ENCODE measurements around the gene MAN1C1. TPM values are rescaled to one million over a fixed set of nuclear protein-coding genes. Genes with fewer than 3 reads are reported as not detected.

MAN1C1 gene
- total RNA-seq, 1 experiment from 2014 or later: not detected

DNA sequence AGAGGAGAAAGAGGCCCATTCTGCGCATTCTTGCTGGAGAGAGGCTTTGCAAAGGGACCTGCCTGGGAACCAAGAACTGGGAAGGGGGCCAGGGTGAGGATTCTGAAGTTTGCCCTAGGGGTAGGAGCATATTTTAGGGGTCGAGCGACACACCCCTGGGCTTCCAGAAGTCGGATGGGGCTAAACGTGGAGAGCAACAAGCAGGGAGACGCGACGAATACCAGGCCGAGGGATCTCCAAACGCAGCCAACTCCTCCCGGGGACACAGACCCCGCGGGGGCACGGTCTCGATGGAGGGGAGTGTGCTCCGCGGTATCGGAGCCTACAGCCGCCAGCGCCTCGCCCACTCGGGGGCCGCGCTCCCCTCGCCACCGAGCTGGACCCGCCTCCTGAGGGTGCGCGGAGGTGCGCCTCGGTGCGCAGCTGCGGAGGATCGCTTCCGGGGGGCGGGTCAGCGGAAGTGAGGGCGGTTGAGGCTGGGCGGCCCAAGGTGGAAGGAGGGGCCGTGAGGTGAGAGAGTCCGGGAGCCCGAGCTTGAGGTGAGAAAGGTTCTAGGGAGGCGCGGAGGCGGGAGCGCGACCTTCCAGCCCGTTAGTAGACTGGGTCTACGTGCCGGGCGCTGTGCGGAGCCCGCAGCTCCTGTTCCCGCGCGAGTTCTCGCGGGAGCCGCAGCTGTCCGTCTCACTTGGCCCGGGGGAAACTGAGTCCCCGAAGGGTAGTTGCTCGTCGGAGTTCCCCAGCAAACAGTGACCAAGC, 203.1 kb downstream of the MAN1C1 start, which contains the start of gene MTFR1L:
MTFR1L (plus strand) TSS at position 464 of the 756 bp plus-strand sequence. CDS start 3,151 bp downstream, outside the sequence.
- DNase-seq (ENCODE audit: low read depth): peak; percentile 85
- in situ Hi-C loops (cut with HindIII; ENCODE audit: low pct_unique_long_range_greater_than_20kb, low sequenced_read_pairs): no loop called here

DNA sequence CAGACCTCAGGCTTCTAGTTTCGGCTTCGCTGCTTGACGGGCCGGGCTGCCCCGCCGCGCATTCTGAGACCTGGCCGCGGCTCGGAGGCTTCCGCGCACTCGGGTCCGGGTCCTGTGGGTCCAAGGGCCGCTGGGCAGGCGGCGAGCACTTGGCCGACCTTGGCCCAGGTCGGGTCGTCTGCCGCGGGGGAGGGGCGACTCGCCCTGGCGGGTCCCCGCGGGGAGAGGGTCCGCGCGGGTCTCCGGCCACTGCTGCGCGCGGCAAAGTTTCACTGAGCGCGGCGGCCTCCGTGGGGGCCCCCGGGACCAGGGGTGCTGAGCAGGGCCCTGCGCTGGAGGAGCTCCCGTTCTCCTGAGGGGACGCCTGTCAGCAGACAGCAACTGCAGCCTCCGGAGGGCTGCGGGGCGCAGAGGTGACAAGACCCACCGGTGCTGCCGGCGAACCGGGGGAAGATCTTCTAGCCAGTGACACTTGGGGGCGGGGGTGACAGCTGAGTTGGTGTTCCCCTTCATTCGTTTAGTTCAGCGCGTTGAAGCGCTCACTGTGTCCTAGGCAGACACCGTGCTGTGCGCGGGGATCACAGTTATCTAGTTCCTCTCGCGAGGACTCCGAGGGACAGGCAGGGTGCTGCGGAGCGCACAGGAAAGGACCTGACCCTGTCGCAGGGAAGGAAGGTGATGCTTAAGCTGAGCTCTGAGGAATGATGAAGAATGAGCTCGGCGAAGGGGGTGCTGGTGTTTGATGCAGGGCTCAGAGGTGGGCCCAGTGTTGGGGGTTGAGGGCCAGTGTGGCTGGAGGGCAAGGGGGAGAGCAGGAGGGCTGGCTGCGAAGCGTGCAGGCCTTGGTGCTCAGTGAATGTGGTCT, 203.9 kb downstream of the MAN1C1 start:
- in situ Hi-C loops (cut with HindIII; ENCODE audit: low pct_unique_long_range_greater_than_20kb, low sequenced_read_pairs): no loop called here
- DNase-seq (ENCODE audit: low read depth): peak; percentile 46

DNA sequence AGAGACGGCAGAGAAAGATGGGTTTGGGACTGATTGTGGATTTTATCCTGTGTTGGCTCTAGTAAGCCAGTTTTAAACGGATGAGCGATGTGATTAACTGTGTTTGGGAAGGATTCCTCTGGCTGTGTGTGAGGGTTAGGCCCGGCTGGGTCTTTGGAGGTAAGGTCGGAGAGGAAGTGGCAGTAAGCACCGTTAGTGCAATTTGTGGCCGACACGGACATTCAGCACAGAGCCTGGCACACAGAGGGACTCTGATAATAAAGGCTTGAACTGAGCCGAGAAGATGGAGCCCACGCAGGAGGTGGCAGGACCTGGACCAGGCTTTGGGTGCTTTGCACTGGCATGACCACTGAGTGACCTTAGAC, 204.5 kb downstream of the MAN1C1 start:
- no peak for DNase-seq (ENCODE audit: low read depth)
- in situ Hi-C loops (cut with HindIII; ENCODE audit: low pct_unique_long_range_greater_than_20kb, low sequenced_read_pairs): no loop called here

DNA sequence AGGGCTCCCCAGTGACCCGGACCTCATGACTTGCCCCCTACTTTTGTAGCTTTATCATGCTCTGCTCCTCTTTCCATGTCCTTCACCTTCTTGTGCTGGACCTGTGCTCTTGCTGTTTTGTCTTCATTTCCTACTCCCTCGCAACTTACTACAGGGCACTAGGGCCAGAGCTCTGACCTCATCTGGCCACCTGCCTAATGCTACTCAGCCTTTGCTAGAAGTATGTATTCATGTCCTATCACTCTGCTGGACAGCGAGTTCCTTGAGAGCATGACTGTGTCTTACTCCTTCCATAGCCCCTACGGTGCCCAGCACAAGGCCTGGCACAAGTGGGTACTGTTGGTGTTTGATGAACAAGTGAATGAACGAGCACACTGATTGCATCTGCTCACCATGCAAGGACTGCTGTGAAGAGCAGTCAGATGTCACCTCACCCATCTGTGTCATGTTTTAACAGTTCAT, 205.1 kb downstream of the MAN1C1 start:
- peak; percentile 51 for DNase-seq (ENCODE audit: low read depth)
- in situ Hi-C loops (cut with HindIII; ENCODE audit: low pct_unique_long_range_greater_than_20kb, low sequenced_read_pairs): no loop called here

DNA sequence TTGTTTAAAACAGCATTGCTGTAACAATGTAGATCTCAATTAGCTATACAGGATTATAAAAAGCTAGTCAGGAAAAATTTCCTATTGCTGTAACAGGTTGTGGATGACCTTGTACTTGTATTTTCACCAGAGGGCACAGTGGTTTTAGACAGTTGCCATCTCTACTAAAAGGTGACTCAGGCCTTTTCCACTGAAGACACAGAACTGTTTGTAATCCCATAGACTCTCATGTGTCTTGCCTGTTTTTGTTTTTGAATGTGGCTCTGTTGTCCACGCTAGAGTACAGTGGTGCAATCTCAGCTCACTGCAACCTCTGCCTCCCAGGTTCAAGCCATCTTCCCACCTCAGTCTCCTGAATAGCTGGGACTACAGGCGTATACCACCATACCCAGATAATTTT, 209.0 kb downstream of the MAN1C1 start:
- no peak for DNase-seq (ENCODE audit: low read depth)
- in situ Hi-C loops (cut with HindIII; ENCODE audit: low pct_unique_long_range_greater_than_20kb, low sequenced_read_pairs): no loop called here

DNA sequence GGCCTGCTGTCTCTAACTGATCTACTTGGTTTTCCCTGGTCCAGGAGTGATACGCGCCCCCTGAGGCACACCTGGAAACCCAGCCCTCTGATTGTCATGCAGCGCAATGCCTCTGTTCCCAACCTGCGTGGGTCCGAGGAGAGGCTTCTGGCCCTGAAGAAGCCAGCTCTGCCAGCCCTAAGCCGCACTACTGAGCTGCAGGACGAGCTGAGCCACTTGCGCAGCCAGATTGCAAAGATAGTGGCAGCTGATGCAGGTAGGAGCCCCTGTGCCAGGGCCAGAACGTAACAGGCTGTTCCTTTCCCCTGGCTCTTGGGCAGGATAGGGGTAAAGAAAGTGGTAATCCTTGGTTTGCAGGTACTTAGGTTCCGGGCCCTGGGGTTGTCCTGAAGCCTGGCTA, 210.0 kb downstream of the MAN1C1 start:
- in situ Hi-C loops (cut with HindIII; ENCODE audit: low pct_unique_long_range_greater_than_20kb, low sequenced_read_pairs): no loop called here
- DNase-seq (ENCODE audit: low read depth): no peak

DNA sequence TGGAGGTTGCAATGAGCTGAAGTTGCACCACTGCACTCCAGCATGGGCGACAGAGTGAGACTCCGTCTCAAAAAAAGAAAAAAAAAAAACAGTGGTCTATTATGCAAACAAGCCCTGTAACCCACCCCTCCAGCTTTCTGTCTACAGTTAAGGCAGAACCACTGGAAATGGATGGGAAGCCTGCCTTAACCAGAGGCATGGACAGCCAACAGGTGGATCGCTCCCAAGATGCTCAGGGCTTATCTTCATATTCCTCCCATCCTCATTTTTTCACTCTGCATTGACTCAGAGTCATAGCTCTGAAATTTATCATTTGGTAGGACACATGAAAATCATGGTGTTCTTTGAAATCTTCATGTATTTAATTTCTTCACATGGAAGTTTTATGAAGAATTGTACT, 211.9 kb downstream of the MAN1C1 start:
- in situ Hi-C loops (cut with HindIII; ENCODE audit: low pct_unique_long_range_greater_than_20kb, low sequenced_read_pairs): no loop called here
- DNase-seq (ENCODE audit: low read depth): no peak

DNA sequence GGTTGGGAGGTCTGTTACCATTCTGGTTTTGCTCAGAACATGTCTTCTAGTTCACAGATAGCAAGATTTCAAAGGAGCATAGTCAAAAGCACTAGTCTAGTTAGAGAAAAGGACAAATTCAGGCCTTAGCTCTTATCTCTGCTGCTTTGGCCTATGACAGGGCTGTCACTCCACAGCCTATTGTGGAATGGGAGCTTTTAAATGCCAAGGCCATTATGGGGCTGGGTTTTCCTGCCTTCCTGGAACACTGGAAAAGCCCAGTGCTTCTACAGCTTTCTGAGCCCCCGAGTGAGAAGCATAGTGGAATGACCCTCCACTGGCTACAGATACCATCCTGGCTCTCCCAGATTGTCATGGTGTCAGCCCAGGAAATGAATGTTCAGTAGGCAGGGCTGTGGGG, 212.5 kb downstream of the MAN1C1 start:
- no peak for DNase-seq (ENCODE audit: low read depth)
- in situ Hi-C loops (cut with HindIII; ENCODE audit: low pct_unique_long_range_greater_than_20kb, low sequenced_read_pairs): no loop called here

DNA sequence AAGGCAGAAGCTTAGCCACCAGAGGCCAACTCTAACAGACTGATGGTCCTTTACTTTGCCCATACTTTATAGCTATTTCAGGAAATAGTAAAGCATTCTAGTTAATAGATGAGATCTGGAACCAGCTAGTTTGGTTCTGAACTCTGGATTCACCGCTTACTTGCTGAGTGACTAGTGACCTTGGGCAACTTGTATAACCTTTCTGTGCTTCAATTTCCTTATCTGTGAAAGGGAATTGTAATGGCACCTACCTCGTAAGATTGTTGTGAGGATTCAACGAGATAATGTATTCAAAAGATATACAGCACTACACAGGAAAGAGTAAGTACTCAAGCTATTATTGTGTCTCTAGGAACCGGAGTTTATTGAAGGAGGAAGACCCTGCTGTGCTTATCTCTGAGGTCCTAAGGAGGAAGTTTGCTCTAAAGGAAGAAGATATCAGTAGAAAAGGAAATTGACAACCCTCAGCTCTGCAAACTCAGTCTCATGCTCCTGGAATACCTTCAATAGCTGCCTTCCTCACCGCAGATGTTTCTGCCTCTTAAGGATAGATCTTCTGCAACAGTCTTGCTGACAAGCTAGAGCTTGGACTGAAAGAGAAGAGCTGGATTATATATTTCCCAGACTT, 215.1 kb downstream of the MAN1C1 start:
- DNase-seq (ENCODE audit: low read depth): no peak
- in situ Hi-C loops (cut with HindIII; ENCODE audit: low pct_unique_long_range_greater_than_20kb, low sequenced_read_pairs): no loop called here

DNA sequence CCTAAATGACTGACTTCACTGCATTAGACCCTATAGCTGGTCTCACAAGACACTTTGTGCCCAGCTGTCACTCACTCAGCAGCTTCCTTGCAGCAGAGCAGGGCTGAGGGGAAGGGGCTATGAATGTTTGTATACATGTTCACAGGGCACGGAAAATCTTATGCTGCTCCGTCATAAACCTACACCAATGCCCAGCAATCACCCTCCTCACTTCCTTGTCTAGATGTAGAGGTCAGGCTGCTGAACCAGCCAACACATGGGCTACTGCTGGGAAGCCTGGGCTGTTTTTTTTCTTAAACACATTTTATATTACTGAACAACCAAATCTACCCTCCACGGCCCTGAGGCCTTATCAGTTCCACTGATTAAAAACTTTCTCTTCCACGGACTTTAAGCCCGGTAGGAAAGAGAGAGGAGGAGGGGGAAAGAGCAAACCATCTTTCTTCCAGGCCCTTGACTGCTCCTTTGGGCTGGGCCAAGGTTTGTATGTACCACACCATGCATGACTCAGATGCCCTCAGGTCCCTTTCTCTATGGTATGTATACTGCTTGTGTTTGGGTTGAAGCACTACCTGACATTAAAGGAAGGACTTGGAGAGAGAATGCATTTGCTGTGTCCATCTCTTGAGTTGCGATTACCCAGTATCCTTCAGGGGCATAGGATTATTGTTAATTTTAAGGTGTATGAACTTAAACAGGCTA, 215.9 kb downstream of the MAN1C1 start:
- DNase-seq (ENCODE audit: low read depth): no peak
- in situ Hi-C loops (cut with HindIII; ENCODE audit: low pct_unique_long_range_greater_than_20kb, low sequenced_read_pairs): no loop called here

DNA sequence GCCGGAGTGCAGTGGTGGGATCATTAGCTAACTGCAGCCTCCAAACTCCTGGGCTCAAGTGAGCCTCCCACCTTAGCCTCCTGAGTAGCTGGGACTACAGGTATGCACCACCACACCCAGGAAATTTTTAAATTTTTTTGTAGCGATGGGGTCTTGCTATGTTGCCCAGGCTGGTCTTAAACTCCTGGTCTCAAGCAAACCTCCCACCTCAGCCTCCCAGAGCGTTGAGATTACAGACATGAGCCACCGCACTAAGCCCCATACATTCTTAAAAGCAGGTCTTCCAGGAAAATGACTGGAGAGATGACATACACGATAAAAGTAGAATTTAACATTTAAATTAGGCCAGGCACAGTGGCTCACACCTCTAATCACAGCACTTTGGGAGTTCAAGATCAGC, 216.6 kb downstream of the MAN1C1 start:
- no peak for DNase-seq (ENCODE audit: low read depth)
- in situ Hi-C loops (cut with HindIII; ENCODE audit: low pct_unique_long_range_greater_than_20kb, low sequenced_read_pairs): no loop called here

Other genes starting within 250 kb of the MAN1C1 start
- 0.68 TPM in 1 of 2 replicates, not detected in the other for gene RHCE, start 196.0 kb upstream of the MAN1C1 start, total RNA-seq (2014; rRNA removed; shearing (Covaris generic); ENCODE audit: low replicate concordance)
- 12.0 and 15.0 TPM in 2 replicates for gene MACO1, start 185.9 kb upstream of the MAN1C1 start, total RNA-seq (2014; rRNA removed; shearing (Covaris generic); ENCODE audit: low replicate concordance)
- gene LDLRAP1, start 73.2 kb upstream of the MAN1C1 start, total RNA-seq (2014; rRNA removed; shearing (Covaris generic); ENCODE audit: low replicate concordance): 4.6 and 8.4 TPM in 2 replicates
- gene SELENON, start 183.4 kb downstream of the MAN1C1 start, total RNA-seq (2014; rRNA removed; shearing (Covaris generic); ENCODE audit: low replicate concordance): 13.8 and 16.9 TPM in 2 replicates
- gene MTFR1L, start 203.2 kb downstream of the MAN1C1 start, total RNA-seq (2014; rRNA removed; shearing (Covaris generic); ENCODE audit: low replicate concordance): 12.3 and 16.3 TPM in 2 replicates
- gene AUNIP, start 242.7 kb downstream of the MAN1C1 start, total RNA-seq (2014; rRNA removed; shearing (Covaris generic); ENCODE audit: low replicate concordance): 11.5 and 13.1 TPM in 2 replicates